HG03108 (cell line): ENCODE data around the gene COL20A1.

ENCODE experiments used
- ATAC-seq: cut with Tn5 transposase; IDR thresholded peaks from one replicate; pipeline ENCODE4 v1.9.1; 2021; ENCODE audit warnings: moderate library complexity; ENCODE audit not compliant: unreplicated experiment

Gene COL20A1

DNA sequence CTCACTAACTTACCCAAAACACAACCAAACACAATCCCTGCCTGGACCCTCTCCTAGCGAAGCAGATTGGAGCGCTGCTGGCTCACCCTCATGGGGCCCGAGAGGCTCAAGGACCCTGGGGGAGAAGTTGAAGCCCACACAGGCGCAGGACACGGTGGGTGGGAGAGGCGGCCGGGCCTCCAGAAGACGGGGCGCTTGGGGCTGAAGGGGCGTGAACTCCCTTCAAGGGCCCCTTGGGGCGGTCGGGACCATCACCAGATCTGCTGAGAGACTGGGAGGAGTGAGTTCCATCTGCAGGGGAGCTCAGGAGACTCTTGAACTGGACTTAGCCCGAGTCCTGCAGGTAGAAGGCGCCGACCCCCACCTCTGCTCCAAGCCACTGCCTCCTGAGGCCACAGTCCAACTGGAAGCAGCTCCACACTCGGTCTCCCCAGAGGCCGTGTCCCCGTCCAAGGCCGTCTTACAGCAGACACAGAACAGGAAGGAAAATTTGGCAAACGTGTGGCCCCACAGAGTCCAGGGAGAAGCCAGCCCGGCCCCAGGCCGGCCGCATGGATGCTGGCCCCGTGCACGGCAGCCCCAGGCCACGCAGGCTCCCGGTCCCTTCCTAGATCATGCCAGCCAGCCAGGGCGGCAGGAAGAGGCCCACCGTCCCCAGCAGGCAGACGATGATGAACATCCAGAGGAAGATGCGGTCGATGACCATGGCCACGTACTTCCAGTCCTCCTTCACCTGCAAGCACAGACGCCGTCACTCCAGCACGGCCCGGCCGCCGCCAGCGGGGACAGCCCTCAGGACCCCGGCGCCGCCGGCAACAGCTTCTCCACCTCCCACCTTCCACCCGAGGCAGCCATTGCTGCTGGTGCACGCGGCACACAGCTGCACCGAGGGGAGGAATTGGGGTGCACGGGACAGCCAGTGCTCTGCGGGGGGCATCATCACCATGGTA is 53.4 kb downstream of the COL20A1 start:
- ATAC-seq = no peak

DNA sequence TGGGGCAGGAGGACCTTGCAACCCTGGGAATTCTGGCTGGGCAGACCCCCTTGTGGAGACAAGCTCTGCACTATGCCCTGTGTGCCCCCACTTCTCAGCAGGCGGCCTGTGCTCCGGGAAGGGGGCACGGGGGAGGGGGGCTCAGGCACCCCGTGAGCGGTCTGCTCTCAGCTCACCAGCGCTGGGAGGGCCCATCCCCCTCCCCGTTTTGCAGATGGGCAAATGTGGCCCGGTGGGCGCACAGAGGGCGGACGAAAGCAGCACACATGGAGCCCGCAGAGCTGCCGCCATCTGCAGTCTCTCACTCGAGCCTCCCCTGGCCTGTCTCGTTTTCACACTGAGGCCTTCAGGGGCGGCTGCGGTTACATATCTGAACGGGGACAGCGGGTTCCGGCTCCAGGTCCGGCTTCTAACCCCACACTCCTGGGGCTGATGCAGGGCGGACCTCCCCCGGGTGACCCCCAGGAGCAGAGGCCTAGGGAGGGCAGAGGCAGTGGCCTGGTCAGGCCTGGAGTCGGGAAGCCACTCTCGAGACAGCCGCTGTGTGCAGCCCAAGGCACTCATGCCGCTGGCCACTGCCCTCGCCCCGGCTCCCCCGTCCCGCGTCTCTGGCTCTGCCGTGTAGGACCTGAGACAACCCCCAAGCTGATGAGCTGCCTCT is 54.2 kb downstream of the COL20A1 start:
- ATAC-seq = no peak

DNA sequence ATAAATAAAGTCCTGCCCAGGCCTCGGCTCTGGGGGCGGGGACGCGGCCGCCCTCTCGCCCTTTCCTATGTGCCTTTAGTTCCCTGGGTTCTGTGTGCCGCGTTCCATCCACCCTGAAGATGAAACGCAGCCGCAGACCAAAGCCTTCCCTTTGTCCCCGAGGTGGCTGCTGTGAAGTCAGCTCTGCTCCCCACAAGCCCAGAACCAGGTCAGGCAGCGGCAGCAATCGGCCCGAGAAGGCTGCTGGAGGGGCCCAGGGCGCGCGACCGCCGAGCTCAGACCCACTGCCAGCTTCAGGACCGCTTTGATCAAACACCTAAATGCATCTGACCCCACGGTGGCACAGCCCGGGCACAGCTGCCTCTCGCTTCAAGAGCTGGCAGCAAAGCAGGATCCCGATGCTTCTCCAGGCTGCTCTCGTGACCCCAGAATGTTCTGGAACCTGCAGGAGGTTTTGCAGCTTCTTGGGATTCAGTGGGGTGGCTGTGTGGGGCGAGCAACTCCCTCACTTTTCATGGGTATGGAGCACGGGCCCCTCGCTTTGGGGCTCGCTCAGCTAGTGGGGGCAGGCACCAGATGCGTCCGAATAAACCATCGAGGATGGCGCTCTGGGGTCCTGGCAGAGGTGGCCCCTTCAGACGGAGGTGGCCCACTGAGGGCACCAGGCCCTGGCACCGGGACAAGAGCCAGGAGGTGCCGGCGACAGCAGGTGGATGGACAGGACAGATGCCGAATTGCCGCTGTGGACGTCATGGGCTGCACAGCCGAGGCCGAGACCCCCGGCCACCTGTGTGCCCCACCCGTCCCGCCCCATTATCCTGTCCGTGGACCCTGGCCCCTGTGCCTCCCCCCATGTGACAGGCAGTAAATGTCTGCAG is 55.2 kb downstream of the COL20A1 start:
- ATAC-seq = no peak

DNA sequence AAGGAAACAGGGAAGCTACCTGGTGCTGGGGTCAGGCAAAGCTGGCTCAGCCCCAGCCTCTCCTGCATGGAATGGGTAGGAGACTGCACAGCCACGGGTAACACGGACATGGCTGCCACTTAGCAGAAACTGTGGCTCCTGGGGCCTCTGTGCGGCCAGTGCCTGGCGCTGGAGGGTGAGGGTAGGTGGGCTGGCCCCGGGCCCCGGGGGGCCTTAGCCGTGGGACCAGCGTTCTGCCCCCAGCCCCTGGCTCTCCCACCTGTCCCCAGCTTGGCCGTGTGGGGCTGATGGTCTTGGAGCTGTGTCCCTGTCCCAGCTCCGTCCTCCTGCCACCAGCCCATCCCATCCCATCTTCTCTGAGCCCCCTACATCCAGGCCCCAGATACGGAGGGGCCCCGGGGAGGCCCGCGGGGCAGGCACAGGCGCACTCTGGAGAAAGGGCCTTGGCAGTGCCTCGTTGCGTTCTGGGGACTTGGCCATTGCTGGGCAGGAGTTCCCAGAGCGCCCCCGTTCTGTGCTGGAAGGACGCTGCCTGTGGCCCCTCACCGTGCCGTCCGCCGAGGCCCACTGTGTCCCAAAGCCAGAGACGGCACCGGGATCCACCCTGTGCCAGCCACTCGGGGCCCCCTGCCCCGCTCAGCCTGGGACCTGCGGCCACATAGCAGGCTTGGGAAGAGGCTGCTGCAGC is 56.0 kb downstream of the COL20A1 start:
- ATAC-seq = no peak

DNA sequence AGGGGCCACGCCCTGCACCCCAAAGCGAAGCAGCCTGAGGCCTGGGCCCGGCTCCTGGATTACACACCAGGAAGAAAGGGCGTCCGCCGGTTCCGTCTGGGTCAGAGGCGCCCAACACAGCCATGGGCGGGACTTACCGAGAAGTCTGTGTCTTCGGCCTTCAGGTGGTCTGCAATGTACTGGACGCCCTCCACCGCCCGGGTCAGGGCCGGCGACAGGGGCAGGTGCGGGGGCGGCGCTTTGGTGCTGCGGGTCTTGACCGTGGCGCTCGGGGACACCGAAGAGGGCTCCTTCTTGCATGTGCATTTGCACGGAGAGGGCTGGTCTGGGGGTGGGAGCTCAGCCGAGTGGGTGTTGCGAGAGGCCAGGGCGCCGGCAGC is 56.5 kb downstream of the COL20A1 start:
- no peak for ATAC-seq

- ATAC-seq = no peak
These were observed 57.2 kb downstream of the COL20A1 start for GRCh38 chr20:63350196-63350595.

- no peak for ATAC-seq
These were observed 57.8 kb downstream of the COL20A1 start for GRCh38 chr20:63350597-63351325.

DNA sequence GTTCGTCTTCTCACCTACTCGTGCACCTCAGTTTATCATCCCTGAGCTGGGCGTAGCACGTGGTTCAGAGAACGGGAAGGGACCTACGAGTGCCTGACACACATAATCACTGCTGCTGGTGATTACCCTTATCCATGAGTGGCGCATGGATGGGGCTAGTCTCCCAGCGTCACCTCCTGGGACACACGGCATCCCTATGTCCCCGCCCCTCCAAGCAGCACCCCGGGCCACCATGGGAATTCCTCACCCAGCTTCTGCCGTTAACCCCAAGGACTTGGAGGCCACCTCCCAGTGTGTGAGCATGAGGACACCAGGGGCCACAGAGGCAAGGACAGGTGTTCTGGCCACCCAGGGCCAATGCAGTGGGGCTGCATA is 58.3 kb downstream of the COL20A1 start:
- ATAC-seq = no peak

DNA sequence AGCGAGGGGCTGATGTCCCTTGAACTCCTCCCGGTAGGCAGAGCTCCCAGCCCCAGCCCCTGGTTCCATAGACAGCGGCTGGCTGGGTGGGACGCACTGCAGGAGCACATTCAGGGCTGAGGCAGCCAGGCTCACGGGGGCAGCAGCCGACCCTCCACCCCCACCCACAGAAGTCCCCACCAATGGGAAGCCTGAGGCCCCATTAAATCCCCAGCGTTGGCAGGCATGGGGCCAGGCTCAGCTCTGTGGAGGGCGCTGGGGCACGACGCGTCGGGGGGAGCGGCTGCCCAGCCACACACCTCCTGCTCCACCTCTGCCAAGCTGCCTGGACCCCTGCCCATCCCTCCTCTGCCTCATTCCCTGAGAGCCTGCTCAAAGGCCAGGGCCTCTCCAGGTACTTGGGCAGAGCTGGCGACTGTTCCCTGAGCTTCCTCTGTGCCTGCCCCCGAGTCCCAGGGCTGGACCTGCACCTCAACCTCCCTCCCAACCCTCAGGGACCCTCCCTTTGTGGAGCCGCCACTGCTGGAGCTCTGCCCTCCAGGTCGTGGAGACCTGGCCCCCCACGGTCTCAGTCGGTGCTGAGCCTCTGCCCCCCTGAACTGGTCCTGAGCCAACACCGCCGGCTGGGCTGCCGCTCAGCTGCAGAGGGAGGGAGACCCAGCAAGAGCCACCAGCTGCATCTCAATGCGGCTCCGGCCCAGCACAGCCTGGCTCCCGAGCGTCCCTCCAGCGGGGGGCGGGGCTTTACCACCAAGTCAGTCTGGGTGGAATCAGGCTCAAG is 59.0 kb downstream of the COL20A1 start:
- ATAC-seq = no peak

- no peak for ATAC-seq
These were observed 59.8 kb downstream of the COL20A1 start for GRCh38 chr20:63352811-63353221.

DNA sequence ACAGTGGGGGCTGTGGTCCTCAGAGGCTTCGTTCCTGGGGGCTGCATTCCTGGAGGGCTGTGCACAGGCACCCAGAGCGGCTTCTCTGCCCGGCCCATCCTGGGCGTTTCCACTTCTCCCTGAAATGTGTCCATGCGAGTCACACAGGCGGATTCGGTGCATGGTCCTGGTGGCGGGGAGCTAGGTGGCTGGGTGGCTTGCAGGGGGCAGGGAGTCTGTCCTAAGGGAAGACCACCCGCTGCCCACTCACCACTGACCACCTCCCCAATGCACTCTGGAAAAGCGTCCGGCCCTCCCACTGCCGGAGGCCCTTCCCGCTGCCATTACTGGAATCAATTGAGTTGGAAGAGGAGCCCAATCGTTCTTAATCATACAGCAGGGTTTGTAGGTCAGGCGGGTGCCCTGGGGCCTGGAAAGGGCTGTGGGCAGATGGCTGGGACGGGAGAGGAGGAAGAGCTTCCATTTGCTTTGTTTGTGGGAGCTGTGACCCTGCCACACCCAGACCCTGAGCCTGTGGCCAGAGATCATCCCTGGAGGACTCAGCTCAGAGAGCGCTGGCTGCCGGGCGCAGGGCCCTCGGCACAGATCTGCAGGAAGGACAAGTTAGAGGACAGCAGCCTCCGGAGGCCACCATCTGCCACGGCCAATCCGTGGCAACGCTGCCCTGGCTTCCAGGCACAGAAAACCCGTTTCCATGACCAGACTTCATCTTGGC is 61.8 kb downstream of the COL20A1 start:
- no peak for ATAC-seq

DNA sequence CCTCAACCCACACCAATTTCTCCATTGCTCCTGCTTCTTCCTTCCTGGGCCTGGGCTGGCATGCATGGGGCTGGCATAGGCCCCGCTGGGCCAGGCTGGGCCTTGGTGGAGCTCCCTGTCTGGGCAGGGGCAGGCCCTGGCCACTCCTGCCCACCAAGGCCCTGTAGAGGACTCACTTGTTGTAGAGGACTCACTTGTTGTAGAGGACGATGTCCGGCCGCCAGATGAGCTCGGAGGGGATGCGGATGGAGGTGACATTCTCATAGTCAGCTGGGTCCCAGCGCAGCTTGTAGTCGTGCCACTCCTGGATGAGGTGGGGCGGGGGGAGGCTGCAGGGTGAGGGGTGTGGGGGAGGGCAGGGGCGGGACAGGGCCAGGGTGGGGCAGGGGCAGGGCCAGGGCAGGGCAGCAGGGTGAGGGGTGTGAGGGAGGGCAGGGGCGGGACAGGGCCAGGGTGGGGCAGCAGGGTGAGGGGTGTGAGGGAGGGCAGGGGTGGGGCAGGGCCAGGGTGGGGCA is 62.9 kb downstream of the COL20A1 start:
- ATAC-seq = no peak

DNA sequence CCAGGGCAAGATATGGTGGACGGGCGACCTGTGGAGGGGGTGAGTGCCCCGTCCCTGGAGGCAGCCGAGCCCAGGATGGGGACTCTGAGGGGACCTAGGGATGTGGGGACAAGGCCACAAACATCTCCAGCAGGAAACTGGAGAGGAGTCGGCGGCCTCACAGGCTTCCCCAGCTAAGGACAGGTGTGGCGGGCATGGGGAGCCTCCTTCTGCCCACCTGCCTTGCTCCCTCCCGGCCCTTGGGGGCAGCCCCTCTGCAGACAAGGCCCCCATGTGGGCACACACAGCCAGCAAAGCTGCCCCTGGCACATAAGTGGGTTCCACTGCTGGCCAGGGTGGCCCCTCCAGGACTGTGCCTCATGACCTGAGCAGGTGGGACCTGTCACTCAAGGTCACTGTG is 63.5 kb downstream of the COL20A1 start:
- no peak for ATAC-seq

DNA sequence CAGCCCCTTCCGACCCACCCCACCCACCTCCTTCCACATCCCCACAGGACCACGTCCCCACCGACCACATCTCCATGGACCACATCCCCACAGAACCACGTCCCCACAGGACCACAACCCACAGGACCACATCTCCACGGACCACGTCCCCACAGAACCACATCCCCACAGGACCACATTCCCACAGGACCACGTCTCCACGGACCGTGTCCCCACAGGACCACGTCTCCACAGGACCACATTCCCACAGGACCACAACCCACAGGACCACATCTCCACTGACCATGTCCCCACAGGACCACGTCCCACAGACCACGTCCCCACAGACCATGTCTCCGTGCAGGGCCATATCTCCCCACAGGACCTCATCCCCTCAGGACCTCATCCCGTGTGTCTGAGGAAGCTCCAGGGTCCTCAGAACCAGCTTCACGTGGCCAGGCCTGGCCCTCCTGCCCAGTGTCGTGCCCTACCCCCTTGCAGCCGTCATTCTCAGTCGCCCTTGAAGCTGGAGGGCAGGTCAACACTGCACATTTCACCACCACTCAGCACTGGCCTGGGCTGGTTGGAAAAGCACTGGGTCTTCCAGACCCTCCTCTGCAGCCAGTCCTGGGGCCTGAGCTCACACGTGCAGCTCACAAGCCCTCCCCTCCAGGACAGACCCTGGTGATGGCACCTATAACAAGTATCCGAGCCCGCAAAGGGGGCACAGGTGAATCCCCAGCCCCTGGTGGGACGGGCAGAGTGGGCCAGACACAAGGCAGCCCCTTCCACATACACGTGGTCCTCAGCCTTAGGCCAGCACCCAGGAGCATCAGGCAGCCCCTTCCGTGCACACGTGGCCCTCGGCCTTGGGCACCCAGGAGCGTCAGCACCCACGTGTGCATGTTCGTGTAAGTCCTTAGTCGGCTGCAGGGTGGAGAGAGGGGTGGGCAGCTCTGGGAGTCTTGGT is 64.2 kb downstream of the COL20A1 start:
- ATAC-seq = no peak

- no peak for ATAC-seq
These were observed 65.2 kb downstream of the COL20A1 start for GRCh38 chr20:63357921-63358905.
